K562 (cell line): ENCODE results near the gene MYO1E.

Source experiments
- CHD4 ChIP-seq: fragments of 200-600 bp; sonication (generic); IDR thresholded peaks from 3 replicates; pipeline ENCODE4 v1.6.1; 2012; ENCODE audit warnings: low read depth, mild to moderate bottlenecking, mixed read lengths, low read length, inconsistent platforms; ENCODE audit not compliant: insufficient read depth, insufficient replicate concordance, poor library complexity, severe bottlenecking
- JUNB ChIP-seq: fragments of 450-650 bp; formaldehyde crosslinking; conservative IDR thresholded peaks from 2 replicates; pipeline ENCODE4 v1.4.0; 2020; ENCODE audit warnings: mild to moderate bottlenecking
- NFATC3 ChIP-seq: fragments of 450-650 bp; IDR thresholded peaks from 2 replicates; pipeline ENCODE4 v1.6.1; 2017; ENCODE audit warnings: mild to moderate bottlenecking
- PCBP1 ChIP-seq: fragments of 200-400 bp; formaldehyde crosslinking; IDR thresholded peaks from 2 replicates; pipeline ENCODE4 v1.6.1; 2018; ENCODE audit warnings: mild to moderate bottlenecking, low read depth, low read length; ENCODE audit not compliant: poor library complexity, severe bottlenecking
- RAD21 ChIP-seq, 2 experiments: fragments of 250-450 bp in 1 of 2; fragments of 450-650 bp in 1 of 2; sonication (Bioruptor Pico) in 1 of 2; formaldehyde crosslinking in 1 of 2; IDR thresholded peaks in 1 of 2; conservative IDR thresholded peaks in 1 of 2; 2 replicates each; pipeline versions ENCODE4 v1.4.0 to v1.8.0; 2020 to 2022; ENCODE audit warnings: mild to moderate bottlenecking in 2 of 2, moderate library complexity in 1 of 2
- RB1 ChIP-seq: fragments of 450-650 bp; IDR thresholded peaks from 2 replicates; pipeline ENCODE4 v1.6.1; 2017; ENCODE audit warnings: low read depth, mild to moderate bottlenecking
- SREBF2 ChIP-seq: sonication (generic); formaldehyde crosslinking; IDR thresholded peaks from 2 replicates; pipeline ENCODE4 v1.4.0; 2020; ENCODE audit warnings: mild to moderate bottlenecking, missing genetic modification reagents
- ZNF263 ChIP-seq: sonication (generic); formaldehyde crosslinking; IDR thresholded peaks from 2 replicates; pipeline ENCODE4 v1.8.0; 2022; ENCODE audit warnings: mild to moderate bottlenecking, missing genetic modification reagents, borderline replicate concordance
- ZNF274 ChIP-seq: IDR thresholded peaks from 2 replicates; pipeline ENCODE4 v1.6.1; 2011; ENCODE audit warnings: low read depth, mild to moderate bottlenecking, low read length, moderate library complexity, borderline replicate concordance
- ZNF384 ChIP-seq: IDR thresholded peaks from 2 replicates; pipeline ENCODE4 v1.6.1; 2012; ENCODE audit warnings: low read depth, low read length, improper control_type of control experiment
- TF ChIP-seq, protein P1 (sequence below): fragments of 250-450 bp; sonication (Bioruptor Pico); IDR thresholded peaks from 2 replicates; pipeline ENCODE4 v1.5.0; 2020; ENCODE audit warnings: mild to moderate bottlenecking
- TF ChIP-seq, protein P2 (sequence below), 3 experiments: IDR thresholded peaks in 2 of 3; conservative IDR thresholded peaks in 1 of 3; 2 replicates each; pipeline ENCODE4 v1.5.1; 2011 to 2012; ENCODE audit warnings: low read length in 3 of 3, mild to moderate bottlenecking in 3 of 3, control low read depth in 2 of 3, improper control_type of control experiment in 1 of 3, inconsistent platforms in 1 of 3, low read depth in 1 of 3, mixed read lengths in 1 of 3, moderate library complexity in 1 of 3; ENCODE audit not compliant: insufficient read depth in 2 of 3

DNA sequence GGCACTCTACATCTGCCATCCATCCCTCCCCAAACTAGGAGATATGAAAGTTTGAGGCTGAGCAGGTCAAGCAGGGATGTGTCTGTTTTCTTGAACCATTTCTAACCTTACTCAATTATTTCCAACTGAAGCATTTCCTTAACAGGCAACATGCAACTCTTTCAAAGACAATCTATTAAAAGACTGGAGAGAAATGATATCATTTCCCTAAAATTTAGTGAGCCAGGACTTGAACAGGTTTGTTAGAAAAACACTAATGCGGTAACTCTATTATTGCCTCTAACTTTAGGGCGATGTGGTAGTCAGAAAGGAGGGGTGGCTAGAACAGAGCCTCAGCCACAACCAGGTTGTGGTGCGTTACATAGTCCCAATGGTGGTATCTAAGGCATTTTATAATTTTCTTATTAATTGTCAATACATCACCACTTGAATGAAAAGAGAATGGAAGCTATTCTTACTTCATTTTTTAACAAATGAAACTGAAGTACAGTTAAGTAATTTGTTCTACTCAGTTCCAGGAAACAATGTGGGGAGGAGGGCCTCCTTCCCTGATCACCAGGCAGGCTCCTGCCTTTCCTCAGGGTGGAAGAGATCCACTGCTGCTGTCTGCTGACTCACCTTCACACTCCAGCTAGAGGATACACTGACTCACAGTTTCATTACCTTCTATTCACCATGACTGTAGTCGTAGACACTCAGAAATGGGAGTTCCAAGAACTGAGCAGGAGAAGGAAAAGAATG is 22.8 kb downstream of the MYO1E start:
- TF ChIP-seq PCBP1 (no peak), SREBF2 (CRISPR knock-in tag) (no peak), ZNF274 (no peak), RAD21 (CRISPR knock-in tag; conservative IDR thresholded peaks at IDR 0.05 in 1 of 2, IDR thresholded peaks at IDR 0.05 in 1 of 2) (no peak), NFATC3 (no peak), ZNF384 (no peak), RB1 (no peak), ZNF263 (CRISPR knock-in tag) (no peak), CHD4 (no peak), JUNB (CRISPR knock-in tag) (no peak)
- TF ChIP-seq, protein P1, sequence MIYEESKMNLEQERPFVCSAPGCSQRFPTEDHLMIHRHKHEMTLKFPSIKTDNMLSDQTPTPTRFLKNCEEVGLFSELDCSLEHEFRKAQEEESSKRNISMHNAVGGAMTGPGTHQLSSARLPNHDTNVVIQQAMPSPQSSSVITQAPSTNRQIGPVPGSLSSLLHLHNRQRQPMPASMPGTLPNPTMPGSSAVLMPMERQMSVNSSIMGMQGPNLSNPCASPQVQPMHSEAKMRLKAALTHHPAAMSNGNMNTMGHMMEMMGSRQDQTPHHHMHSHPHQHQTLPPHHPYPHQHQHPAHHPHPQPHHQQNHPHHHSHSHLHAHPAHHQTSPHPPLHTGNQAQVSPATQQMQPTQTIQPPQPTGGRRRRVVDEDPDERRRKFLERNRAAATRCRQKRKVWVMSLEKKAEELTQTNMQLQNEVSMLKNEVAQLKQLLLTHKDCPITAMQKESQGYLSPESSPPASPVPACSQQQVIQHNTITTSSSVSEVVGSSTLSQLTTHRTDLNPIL (CRISPR knock-in tag), result no peak
- TF ChIP-seq, protein P2, sequence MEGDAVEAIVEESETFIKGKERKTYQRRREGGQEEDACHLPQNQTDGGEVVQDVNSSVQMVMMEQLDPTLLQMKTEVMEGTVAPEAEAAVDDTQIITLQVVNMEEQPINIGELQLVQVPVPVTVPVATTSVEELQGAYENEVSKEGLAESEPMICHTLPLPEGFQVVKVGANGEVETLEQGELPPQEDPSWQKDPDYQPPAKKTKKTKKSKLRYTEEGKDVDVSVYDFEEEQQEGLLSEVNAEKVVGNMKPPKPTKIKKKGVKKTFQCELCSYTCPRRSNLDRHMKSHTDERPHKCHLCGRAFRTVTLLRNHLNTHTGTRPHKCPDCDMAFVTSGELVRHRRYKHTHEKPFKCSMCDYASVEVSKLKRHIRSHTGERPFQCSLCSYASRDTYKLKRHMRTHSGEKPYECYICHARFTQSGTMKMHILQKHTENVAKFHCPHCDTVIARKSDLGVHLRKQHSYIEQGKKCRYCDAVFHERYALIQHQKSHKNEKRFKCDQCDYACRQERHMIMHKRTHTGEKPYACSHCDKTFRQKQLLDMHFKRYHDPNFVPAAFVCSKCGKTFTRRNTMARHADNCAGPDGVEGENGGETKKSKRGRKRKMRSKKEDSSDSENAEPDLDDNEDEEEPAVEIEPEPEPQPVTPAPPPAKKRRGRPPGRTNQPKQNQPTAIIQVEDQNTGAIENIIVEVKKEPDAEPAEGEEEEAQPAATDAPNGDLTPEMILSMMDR (IDR thresholded peaks at IDR 0.05 in 2 of 3, conservative IDR thresholded peaks at IDR 0.05 in 1 of 3; ENCODE audit: insufficient read depth in 2 of 3, low read depth in 1 of 3, low read length in 3 of 3), result no peak
